Stimulated activated naive CD8-positive, alpha-beta T cell treated with anti-CD3 and anti-CD28 coated beads, Interleukin-15, Interleukin-2, amounts not matched to agents 100 U/mL and 50 U/mL, for 24 hours (primary cell): Measurements from ENCODE around the gene RARRES1.

ENCODE experiments used
- ATAC-seq: fragments of 150-1000 bp; cut with Tn5 transposase; one replicate; pipeline ENCODE4 v1.10.0; 2021
- DNase-seq: peaks from one replicate; pipeline ENCODE4 v3.0.0; 2021

Gene RARRES1

GRCh38 chr3:158765518-158766205, 33.4 kb upstream of the RARRES1 start:
- no peak for DNase-seq
- no peak for ATAC-seq

GRCh38 chr3:158763421-158763820, 31.2 kb upstream of the RARRES1 start:
- ATAC-seq (no peak), DNase-seq (no peak)

GRCh38 chr3:158762701-158763100, 30.4 kb upstream of the RARRES1 start:
- ATAC-seq (no peak), DNase-seq (no peak)

GRCh38 chr3:158761350-158761749, 29.1 kb upstream of the RARRES1 start:
- DNase-seq (no peak), ATAC-seq (no peak)

- ATAC-seq (no peak), DNase-seq (no peak)
Measured at GRCh38 chr3:158755421-158755820, 23.2 kb upstream of the RARRES1 start.

DNA sequence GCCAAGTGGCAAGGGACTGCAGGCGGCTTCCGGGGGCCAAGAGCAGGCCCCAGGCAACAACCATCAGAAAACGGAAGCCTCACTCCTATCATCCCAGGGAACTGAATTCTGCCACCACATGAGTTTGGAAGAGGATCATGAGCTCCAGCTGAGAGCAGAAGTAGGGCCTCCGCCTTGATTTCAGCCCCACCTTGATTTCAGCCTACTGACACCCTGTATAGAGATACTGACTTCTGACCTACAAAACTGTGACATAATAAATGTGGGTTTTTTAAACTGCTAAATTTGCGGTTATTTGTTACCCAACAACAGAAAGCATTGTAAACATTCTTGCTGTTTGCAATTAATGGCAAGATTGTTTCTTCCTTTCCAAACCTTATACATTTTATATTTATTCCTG, 21.6 kb upstream of the RARRES1 start:
- DNase-seq, result no peak
- ATAC-seq, result no peak

DNA sequence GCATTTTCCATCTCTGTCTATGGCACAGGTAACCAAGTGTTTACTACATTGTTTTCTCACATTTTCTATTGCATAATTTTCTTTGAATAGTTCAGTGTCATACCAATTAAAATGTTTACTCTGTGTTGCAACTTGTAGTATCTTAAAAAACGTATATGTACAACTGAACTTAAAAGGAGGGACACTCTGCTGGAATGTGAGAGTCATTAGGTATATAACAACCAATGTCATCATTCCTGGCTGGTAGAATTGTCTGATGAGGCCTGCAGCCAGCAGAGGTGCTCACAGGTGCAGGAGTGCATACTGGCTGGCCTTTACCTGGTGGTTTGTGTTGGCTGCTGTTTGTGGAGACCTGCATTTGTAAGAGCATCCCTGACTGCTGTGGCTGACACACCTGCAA, 19.1 kb upstream of the RARRES1 start:
- no peak for DNase-seq
- ATAC-seq, result no peak

DNA sequence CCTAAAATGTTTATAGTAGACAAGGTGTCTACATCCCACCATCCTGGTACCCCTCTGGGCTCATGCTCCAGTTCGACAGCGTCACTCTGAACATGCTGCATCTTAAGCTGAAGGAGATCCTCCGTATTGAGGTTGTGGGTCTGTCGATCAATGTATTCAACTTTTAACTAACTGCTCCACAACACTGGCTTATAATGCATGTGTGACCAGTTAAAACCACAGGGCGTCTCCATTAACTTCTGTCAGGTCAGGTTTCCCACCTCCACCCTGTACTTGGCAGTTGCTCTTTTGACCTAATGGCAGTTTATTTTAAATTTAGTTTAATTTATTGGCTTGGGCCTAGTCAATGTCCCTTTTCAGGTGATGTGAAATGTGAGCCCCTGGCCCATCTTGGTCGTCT, 17.8 kb upstream of the RARRES1 start:
- ATAC-seq (no peak), DNase-seq (no peak)

DNA sequence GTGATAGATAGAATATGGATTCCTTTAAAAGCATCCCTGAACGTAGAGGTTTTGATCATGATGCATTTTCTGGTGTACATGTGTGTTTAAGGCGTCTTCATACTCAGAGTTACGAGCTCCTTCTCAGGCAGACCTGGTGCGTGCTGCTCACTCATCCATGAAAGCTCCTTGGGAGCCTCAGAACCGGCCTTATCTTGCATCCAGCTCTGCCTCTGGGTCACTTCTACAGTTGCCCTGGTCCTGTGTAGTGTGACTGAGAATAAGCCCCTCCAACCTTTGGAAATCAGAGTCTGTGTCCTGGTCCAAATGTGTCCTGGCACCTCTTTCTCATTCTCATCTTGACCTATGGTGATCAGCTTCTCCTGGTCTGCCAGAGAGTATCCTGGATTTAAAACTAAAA, 17.3 kb upstream of the RARRES1 start:
- no peak for DNase-seq
- no peak for ATAC-seq

DNA sequence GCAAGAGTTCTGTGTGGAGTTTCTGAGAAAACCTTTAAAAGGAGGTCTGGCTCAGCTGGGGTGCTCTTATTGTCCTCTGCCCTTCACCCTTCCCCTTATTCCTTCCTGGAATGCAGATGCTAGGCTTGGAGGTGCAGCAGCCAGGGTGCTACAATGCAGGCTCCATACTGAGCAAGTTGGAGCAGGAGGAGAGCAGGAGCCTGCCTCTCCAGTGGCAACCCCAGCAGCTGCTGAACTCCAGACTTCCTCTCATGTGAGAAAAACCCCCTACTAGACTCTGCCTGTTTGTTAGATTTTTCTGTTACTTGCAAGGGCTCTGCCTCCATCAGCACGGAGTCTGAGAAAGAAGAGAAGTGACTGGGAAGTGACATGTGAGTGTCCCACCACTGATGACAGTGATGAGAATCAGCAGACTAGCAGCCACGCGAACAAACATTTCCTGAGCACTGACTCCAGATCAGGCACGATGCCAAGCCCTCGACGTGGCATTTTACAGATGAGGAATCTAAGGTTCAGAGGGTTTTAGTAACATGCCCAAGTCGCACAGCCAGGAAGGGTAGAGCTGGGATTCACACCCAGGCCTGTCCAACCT, 16.1 kb upstream of the RARRES1 start:
- DNase-seq (no peak), ATAC-seq (no peak)

- DNase-seq (no peak), ATAC-seq (no peak)
Measured at GRCh38 chr3:158747417-158747816, 15.2 kb upstream of the RARRES1 start.

DNA sequence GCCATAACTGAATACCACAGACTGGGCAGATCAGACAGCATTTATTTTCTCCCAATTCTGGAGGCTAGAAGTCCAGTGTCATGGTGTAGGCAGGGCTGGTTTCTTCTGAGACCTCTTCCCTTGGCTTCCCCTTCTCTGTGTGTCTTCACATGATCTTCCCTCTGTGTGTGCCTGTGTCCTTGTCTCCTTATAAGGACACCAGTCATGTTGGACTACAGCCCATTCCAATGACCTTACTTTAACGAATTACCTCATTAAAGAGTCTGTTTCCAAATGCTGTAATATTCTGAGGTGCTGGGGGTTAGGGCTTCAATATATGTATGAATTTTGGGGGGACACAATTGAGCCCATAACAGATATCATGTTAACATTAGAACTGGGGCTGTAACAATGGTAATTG, 13.3 kb upstream of the RARRES1 start:
- DNase-seq (no peak), ATAC-seq (no peak)

GRCh38 chr3:158744567-158745288, 12.5 kb upstream of the RARRES1 start:
- DNase-seq (no peak), ATAC-seq (no peak)

- no peak for ATAC-seq
Measured at GRCh38 chr3:158743664-158744566, 11.7 kb upstream of the RARRES1 start.

DNA sequence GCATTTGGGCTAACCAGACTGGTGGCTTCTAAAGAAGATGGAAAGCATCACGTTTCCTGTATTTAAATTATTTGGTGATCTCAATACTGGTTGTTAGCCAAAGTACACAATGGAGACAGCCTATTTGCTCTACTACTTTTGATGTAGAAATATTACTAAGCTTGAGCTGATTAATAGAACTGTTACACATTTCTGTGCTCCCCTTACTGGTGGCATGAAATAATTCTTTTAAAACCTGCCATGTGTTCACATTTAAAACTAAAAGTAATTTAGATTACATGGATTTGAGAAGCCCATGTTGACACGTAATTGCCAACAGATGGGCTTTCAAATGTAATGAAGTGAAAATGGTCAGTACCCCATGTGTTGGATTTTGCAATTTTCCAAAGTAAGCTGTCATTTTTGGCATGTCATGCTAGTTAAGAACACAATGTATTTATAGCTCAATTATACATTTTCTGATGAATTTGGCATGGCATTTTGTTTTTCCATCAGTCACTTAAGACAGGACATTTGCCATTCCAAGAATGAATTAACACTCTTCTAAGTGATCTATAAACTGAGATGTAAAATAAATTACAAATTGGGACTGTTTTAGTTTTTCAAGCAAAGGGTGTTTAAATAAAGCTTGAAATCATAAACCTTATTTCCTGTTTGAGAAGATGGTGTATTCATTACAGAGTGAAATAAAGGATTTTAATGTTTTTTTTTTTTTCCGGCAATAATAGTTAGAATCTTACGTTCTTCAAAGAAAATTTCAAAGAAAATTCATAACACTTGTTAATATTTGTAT, 10.8 kb upstream of the RARRES1 start:
- ATAC-seq, result no peak
- DNase-seq, result no peak

More at GRCh38 chr3:158743664-158744566, 11.7 kb upstream of the RARRES1 start:
- DNase-seq, result no peak

DNA sequence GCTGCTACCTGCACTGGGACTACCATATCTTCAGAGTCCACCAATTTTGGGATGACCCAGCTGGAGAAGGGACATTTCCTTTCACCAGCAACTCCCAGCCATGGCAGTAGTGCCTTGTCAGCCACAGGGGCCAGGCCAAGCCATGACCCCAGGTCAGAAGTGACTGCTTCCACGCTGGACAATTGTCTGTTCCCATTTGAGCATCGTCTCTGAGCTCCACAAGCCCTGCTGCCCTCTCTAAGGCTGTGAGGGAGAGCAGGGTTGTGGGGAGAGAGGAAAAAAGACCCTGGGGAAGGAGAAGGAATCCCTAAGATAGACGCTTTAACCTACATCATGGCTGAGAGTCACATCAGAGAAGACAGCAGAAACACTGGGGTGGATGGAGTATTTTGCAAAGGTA, 7.4 kb upstream of the RARRES1 start:
- no peak for DNase-seq
- ATAC-seq, result no peak

GRCh38 chr3:158739078-158739477, 6.8 kb upstream of the RARRES1 start:
- no peak for DNase-seq
- no peak for ATAC-seq

- ATAC-seq (no peak), DNase-seq (no peak)
Measured at GRCh38 chr3:158738653-158739052, 6.4 kb upstream of the RARRES1 start.

DNA sequence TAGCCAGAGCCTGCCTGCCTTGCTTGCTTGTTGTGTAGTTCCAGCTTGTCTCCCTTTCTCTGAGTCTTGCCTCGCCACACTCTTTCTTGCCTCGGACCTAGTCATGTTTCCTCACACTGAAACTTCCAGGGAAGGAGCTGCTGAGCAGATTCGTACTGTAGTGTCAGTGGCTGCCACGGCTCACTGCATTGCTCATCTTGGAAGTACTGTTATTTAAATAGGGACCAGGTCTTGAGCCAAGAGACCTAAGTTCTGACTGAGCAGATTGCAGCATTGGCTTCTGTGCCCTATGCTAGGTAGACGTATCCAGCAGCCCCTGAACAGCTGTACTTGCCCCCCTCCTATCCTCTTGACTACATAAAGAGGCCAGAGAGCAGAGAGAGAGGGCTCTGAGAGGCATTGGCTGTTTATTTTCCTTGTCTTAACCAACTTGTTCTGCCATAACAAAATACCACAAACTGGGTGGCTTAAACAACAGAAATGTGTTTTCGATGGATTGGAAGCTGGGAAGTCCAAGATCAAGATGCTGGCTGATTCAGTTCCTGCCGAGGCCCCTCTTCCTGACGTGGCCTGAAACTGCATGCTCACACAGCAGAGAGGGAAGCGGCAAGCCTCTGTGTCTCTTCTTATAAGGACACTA, 5.8 kb upstream of the RARRES1 start:
- DNase-seq, result no peak
- no peak for ATAC-seq

- no peak for DNase-seq
- no peak for ATAC-seq
Measured at GRCh38 chr3:158737410-158737809, 5.2 kb upstream of the RARRES1 start.
